Memory B cell (primary cell): ENCODE measurements around the gene MAPK10.

Experiments used
- ATAC-seq: fragments of 150-1000 bp; cut with Tn5 transposase; 2 replicates; pipeline ENCODE4 v1.10.0; 2021; ENCODE audit warnings: low read depth, mild to moderate bottlenecking, moderate library complexity
- DNase-seq, 2 donors: peaks; one replicate each; pipeline ENCODE4 v3.0.0; 2022; ENCODE audit warnings: low spot score in 2 of 2
- H3K27ac Mint-ChIP-seq: one replicate; pipeline ENCODE4 v1.8.0; 2022; ENCODE audit warnings: mild to moderate bottlenecking, moderate library complexity, mixed read lengths
- H3K27me3 Mint-ChIP-seq: one replicate; pipeline ENCODE4 v1.8.0; 2022; ENCODE audit warnings: mixed read lengths
- H3K36me3 Mint-ChIP-seq: one replicate; pipeline ENCODE4 v1.8.0; 2022; ENCODE audit warnings: mild to moderate bottlenecking, mixed read lengths
- H3K4me1 Mint-ChIP-seq: one replicate; pipeline ENCODE4 v1.8.0; 2022; ENCODE audit warnings: mixed read lengths
- H3K4me3 Mint-ChIP-seq: one replicate; pipeline ENCODE4 v1.8.0; 2022; ENCODE audit warnings: mild to moderate bottlenecking, moderate library complexity, mixed read lengths
- H3K9me3 Mint-ChIP-seq: one replicate; pipeline ENCODE4 v1.8.0; 2022; ENCODE audit warnings: mixed read lengths

The MAPK10 gene

DNA sequence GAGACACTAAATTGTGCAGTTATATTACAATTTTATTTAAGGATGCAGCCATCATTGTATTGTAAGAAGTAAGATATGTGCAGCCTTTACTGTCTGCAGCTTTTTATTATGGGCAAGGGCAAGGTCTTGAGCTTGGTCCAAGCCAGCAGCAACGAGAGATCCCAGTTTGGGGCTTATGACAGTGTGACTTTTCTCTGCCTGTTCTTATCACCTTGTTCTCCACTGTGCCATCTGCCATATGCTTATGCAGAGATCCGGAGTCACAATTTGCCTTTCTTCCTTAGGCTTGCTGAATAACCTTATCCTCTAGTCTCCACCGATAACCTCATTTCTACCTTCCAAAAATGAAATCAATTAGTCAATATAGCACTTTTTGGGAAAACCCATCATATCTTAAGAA, 30.4 kb downstream of the MAPK10 start:
- no peak overlapping the region for H3K4me3 Mint-ChIP-seq
- no peaks in the 10 kb centered on the region for H3K27me3 Mint-ChIP-seq
- DNase-seq (no peak), ATAC-seq (no peak)
- H3K27ac Mint-ChIP-seq: no peak overlapping the region
- H3K4me1 Mint-ChIP-seq: no peaks in the 10 kb centered on the region
- H3K36me3 Mint-ChIP-seq: no peaks in the 10 kb centered on the region
- H3K9me3 Mint-ChIP-seq: no peaks in the 10 kb centered on the region

- no peaks in the 10 kb centered on the region for H3K36me3 Mint-ChIP-seq
- peaks cover 2% of the 10 kb centered on the region for H3K27me3 Mint-ChIP-seq
- ATAC-seq (no peak), DNase-seq (no peak)
- H3K4me1 Mint-ChIP-seq: no peaks in the 10 kb centered on the region
- no peak overlapping the region for H3K4me3 Mint-ChIP-seq
- no peaks in the 10 kb centered on the region for H3K9me3 Mint-ChIP-seq
- no peak overlapping the region for H3K27ac Mint-ChIP-seq
These were observed 33.5 kb downstream of the MAPK10 start for GRCh38 chr4:86326400-86326799.

GRCh38 chr4:86319390-86319789, 40.5 kb downstream of the MAPK10 start:
- H3K4me3 Mint-ChIP-seq: no peak overlapping the region
- no peaks in the 10 kb centered on the region for H3K36me3 Mint-ChIP-seq
- no peaks in the 10 kb centered on the region for H3K9me3 Mint-ChIP-seq
- H3K4me1 Mint-ChIP-seq: no peaks in the 10 kb centered on the region
- peaks cover 4% of the 10 kb centered on the region for H3K27me3 Mint-ChIP-seq
- ATAC-seq (no peak), DNase-seq (no peak)
- no peak overlapping the region for H3K27ac Mint-ChIP-seq

DNA sequence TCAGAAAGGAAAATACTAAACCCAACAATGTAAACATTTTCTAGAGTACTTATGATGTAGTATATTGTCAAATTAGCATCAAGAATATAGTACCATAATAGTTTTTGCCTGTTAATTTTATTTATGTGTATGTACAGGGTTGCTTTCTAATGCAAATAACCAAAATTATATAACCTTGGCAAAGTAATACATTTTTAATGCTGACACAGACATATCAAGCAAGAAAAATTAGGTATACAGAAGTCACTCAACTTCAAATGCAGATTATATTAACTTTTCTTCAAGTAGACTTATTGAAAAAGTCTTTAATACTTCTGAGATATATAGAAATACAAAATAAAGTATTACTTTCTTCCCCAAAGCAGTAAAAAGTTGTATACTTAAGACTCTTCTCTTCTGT, 44.3 kb downstream of the MAPK10 start:
- Mint-ChIP-seq H3K9me3 (no peaks in the 10 kb centered on the region), H3K4me1 (no peaks in the 10 kb centered on the region), H3K27me3 (peaks cover 2% of the 10 kb centered on the region), H3K36me3 (no peaks in the 10 kb centered on the region), H3K27ac (no peak overlapping the region), H3K4me3 (no peak overlapping the region)
- DNase-seq (no peak), ATAC-seq (no peak)

- no peak overlapping the region for H3K4me3 Mint-ChIP-seq
- ATAC-seq (no peak), DNase-seq (no peak)
- no peak overlapping the region for H3K27ac Mint-ChIP-seq
- no peaks in the 10 kb centered on the region for H3K27me3 Mint-ChIP-seq
- no peaks in the 10 kb centered on the region for H3K36me3 Mint-ChIP-seq
- no peaks in the 10 kb centered on the region for H3K4me1 Mint-ChIP-seq
- no peaks in the 10 kb centered on the region for H3K9me3 Mint-ChIP-seq
These were observed 46.2 kb downstream of the MAPK10 start for GRCh38 chr4:86313656-86314055.

DNA sequence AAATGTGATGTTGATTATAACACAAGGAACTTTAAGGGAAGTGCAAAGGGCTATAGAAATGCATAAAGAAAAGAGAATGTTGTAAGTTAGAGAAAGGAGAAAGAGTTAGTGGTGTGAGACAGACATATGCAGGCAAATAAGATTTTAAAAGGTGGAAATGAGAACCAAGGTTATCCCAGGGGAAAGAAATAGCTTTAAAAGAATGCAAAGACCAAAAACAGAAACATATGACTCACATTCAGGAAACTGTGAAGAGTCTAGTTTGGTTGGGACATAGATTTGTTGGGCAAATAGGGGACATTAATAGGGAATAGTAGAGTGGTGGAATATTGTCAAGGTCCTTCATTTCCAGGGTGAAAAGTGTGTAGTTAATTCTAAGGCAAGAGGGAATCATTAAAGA, 52.4 kb downstream of the MAPK10 start:
- no peaks in the 10 kb centered on the region for H3K36me3 Mint-ChIP-seq
- no peak overlapping the region for H3K4me3 Mint-ChIP-seq
- H3K4me1 Mint-ChIP-seq: no peaks in the 10 kb centered on the region
- peaks cover 2% of the 10 kb centered on the region for H3K9me3 Mint-ChIP-seq
- ATAC-seq (no peak), DNase-seq (no peak)
- no peaks in the 10 kb centered on the region for H3K27me3 Mint-ChIP-seq
- H3K27ac Mint-ChIP-seq: no peak overlapping the region

GRCh38 chr4:86306816-86307215, 53.0 kb downstream of the MAPK10 start:
- ATAC-seq (no peak), DNase-seq (no peak)
- H3K36me3 Mint-ChIP-seq: no peaks in the 10 kb centered on the region
- no peaks in the 10 kb centered on the region for H3K4me1 Mint-ChIP-seq
- H3K9me3 Mint-ChIP-seq: peaks cover 2% of the 10 kb centered on the region
- H3K27me3 Mint-ChIP-seq: no peaks in the 10 kb centered on the region
- no peak overlapping the region for H3K4me3 Mint-ChIP-seq
- no peak overlapping the region for H3K27ac Mint-ChIP-seq

GRCh38 chr4:86302830-86303229, 57.0 kb downstream of the MAPK10 start:
- Mint-ChIP-seq H3K27me3 (peaks cover 1% of the 10 kb centered on the region), H3K4me1 (no peaks in the 10 kb centered on the region), H3K36me3 (no peaks in the 10 kb centered on the region), H3K9me3 (peaks cover 2% of the 10 kb centered on the region), H3K27ac (no peak overlapping the region), H3K4me3 (no peak overlapping the region)
- ATAC-seq (no peak), DNase-seq (no peak)

- DNase-seq (no peak), ATAC-seq (peak; percentile 29)
- Mint-ChIP-seq H3K4me1 (no peaks in the 10 kb centered on the region), H3K4me3 (no peak overlapping the region), H3K36me3 (no peaks in the 10 kb centered on the region), H3K27ac (no peak overlapping the region), H3K27me3 (peaks cover 2% of the 10 kb centered on the region), H3K9me3 (peaks cover 2% of the 10 kb centered on the region)
These were observed 57.6 kb downstream of the MAPK10 start for GRCh38 chr4:86302251-86302650.

- H3K27me3 Mint-ChIP-seq: peaks cover 2% of the 10 kb centered on the region
- H3K4me1 Mint-ChIP-seq: no peaks in the 10 kb centered on the region
- H3K9me3 Mint-ChIP-seq: peaks cover 2% of the 10 kb centered on the region
- no peak overlapping the region for H3K27ac Mint-ChIP-seq
- H3K4me3 Mint-ChIP-seq: no peak overlapping the region
- no peaks in the 10 kb centered on the region for H3K36me3 Mint-ChIP-seq
- ATAC-seq (no peak), DNase-seq (no peak)
These were observed 59.3 kb downstream of the MAPK10 start for GRCh38 chr4:86300516-86300915.

DNA sequence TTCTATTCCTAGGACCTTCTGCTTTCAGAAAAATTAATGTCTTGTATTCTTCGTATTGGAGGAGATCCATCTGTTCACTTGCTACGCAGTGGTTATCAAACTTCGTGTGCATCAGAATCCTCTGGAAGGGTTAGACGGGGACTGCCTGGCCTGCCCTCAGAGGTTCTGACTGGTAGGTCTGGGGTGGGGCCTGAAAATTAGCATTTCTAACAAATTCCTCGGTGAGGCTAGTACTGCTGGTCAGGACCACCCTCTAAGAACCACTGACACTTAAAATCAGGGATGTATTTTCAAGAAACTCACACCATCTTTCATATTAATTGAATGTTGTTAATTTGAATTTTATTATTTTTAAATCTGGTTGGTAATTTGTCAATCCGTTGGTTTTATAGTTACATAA, 63.0 kb downstream of the MAPK10 start:
- DNase-seq: no peak
- Mint-ChIP-seq H3K27me3 (peaks cover 2% of the 10 kb centered on the region), H3K4me3 (no peak overlapping the region), H3K4me1 (peaks cover 3% of the 10 kb centered on the region), H3K27ac (no peak overlapping the region), H3K36me3 (no peaks in the 10 kb centered on the region), H3K9me3 (no peaks in the 10 kb centered on the region)
- no peak for ATAC-seq

- H3K36me3 Mint-ChIP-seq: no peaks in the 10 kb centered on the region
- H3K27me3 Mint-ChIP-seq: peaks cover 2% of the 10 kb centered on the region
- H3K27ac Mint-ChIP-seq: no peak overlapping the region
- no peak for DNase-seq
- H3K4me3 Mint-ChIP-seq: no peak overlapping the region
- H3K4me1 Mint-ChIP-seq: peaks cover 3% of the 10 kb centered on the region
- no peaks in the 10 kb centered on the region for H3K9me3 Mint-ChIP-seq
- ATAC-seq: peak; percentile 34
These were observed 65.0 kb downstream of the MAPK10 start for GRCh38 chr4:86294883-86295282.

GRCh38 chr4:86291180-86291579, 68.7 kb downstream of the MAPK10 start:
- no peak for ATAC-seq
- Mint-ChIP-seq H3K27me3 (no peaks in the 10 kb centered on the region), H3K4me3 (no peak overlapping the region), H3K4me1 (peaks cover 3% of the 10 kb centered on the region), H3K36me3 (no peaks in the 10 kb centered on the region), H3K27ac (no peak overlapping the region), H3K9me3 (no peaks in the 10 kb centered on the region)
- DNase-seq: no peak

DNA sequence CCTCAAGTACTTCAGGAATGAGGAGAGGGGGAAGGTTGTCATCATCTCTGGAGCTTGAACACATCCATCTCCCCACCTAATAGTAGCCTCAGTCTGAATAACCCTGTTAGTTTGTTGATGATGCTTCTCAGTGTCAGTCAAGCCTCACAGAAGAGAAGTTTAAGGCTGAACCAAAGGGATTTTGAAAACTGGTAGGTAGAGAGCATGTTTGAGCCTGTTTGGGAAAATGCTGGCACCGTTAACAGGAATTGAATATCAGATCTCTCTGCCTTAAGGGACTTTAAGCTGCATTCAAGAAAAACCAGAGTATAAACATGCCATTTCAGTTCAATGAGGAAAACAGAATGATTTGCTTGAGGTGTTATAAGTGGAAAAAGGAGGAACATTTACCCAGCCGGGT, 73.1 kb downstream of the MAPK10 start:
- ATAC-seq (no peak), DNase-seq (no peak)
- no peak overlapping the region for H3K27ac Mint-ChIP-seq
- H3K9me3 Mint-ChIP-seq: no peaks in the 10 kb centered on the region
- H3K4me3 Mint-ChIP-seq: no peak overlapping the region
- H3K36me3 Mint-ChIP-seq: no peaks in the 10 kb centered on the region
- H3K27me3 Mint-ChIP-seq: peaks cover 2% of the 10 kb centered on the region
- no peaks in the 10 kb centered on the region for H3K4me1 Mint-ChIP-seq

DNA sequence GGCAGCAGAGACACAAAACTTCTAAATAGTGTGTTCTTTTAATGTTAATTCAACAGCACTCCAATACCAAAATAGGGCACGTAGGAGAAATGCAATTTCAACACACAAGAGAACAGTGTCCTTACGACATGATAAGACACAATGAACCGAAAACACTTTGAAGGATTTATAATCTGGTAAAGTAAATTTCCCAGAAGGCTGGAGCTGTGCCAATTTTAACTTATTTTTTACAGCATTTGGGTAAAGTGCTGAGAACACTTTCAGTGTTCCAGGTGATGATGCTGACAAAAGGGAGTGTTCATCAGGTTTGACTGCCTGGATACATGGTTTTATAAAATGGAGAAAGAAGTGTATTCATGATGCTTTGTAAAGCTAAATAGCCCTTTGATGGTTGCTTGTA, 76.5 kb downstream of the MAPK10 start:
- H3K27ac Mint-ChIP-seq: no peak overlapping the region
- no peaks in the 10 kb centered on the region for H3K9me3 Mint-ChIP-seq
- H3K4me3 Mint-ChIP-seq: no peak overlapping the region
- no peaks in the 10 kb centered on the region for H3K36me3 Mint-ChIP-seq
- no peak for DNase-seq
- ATAC-seq: no peak
- H3K27me3 Mint-ChIP-seq: peaks cover 2% of the 10 kb centered on the region
- H3K4me1 Mint-ChIP-seq: no peaks in the 10 kb centered on the region

GRCh38 chr4:86280246-86280645, 79.6 kb downstream of the MAPK10 start:
- H3K36me3 Mint-ChIP-seq: no peaks in the 10 kb centered on the region
- ATAC-seq: no peak

More at GRCh38 chr4:86280246-86280645, 79.6 kb downstream of the MAPK10 start:
- DNase-seq: no peak
- Mint-ChIP-seq H3K9me3 (no peaks in the 10 kb centered on the region), H3K4me1 (no peaks in the 10 kb centered on the region), H3K27ac (no peak overlapping the region), H3K4me3 (no peak overlapping the region), H3K27me3 (peaks cover 6% of the 10 kb centered on the region)
